GM19468 (cell line): Measurements from ENCODE around the gene SNAPC4.
"Not testable (repeated sequence)": the region's sequence is repeated elsewhere in the genome, so short reads cannot be mapped to it uniquely, and the experiment has no call there.

ENCODE experiments used
- ATAC-seq: cut with Tn5 transposase; IDR thresholded peaks from one replicate; pipeline ENCODE4 v1.9.1; 2021; ENCODE audit warnings: mild to moderate bottlenecking, moderate library complexity, moderate number of reproducible peaks; ENCODE audit not compliant: unreplicated experiment; ENCODE audit errors: extremely low read depth

SNAPC4 gene

GRCh38 chr9:136410500-136411287 is 10.7 kb upstream of the SNAPC4 start, which contains the start of the genes ENTR1 and PMPCA:
Gene ENTR1 (minus strand): TSS chr9:136410614. CDS start chr9:136410397, 217 bp downstream.
Gene PMPCA (plus strand): TSS chr9:136410658. CDS start chr9:136410669, 11 bp downstream.
- ATAC-seq, result no peak

- no peak for ATAC-seq
Observed at GRCh38 chr9:136409557-136410455, 9.8 kb upstream of the SNAPC4 start.

GRCh38 chr9:136407911-136408310 is 7.9 kb upstream of the SNAPC4 start:
- no peak for ATAC-seq

GRCh38 chr9:136407061-136407460 is 7.1 kb upstream of the SNAPC4 start:
- ATAC-seq, result not testable (repeated sequence)

- ATAC-seq, result not testable (repeated sequence)
Observed at GRCh38 chr9:136405904-136406303, 5.9 kb upstream of the SNAPC4 start.

- no peak for ATAC-seq
Observed at GRCh38 chr9:136405481-136405880, 5.5 kb upstream of the SNAPC4 start.

GRCh38 chr9:136404801-136405136 is 4.8 kb upstream of the SNAPC4 start:
- no peak for ATAC-seq

- ATAC-seq, result no peak
Observed at GRCh38 chr9:136403915-136404800, 4.2 kb upstream of the SNAPC4 start.

- ATAC-seq, result no peak
Observed at GRCh38 chr9:136403538-136403914, 3.6 kb upstream of the SNAPC4 start.

GRCh38 chr9:136402067-136402466 is 2.1 kb upstream of the SNAPC4 start:
- no peak for ATAC-seq

GRCh38 chr9:136401173-136401922 is 1.4 kb upstream of the SNAPC4 start:
- no peak for ATAC-seq

- no peak for ATAC-seq
Observed at GRCh38 chr9:136399176-136400037, 563 bp downstream of the SNAPC4 start.

- ATAC-seq, result no peak
Observed at GRCh38 chr9:136398286-136398685, 1.7 kb downstream of the SNAPC4 start.

GRCh38 chr9:136397643-136398042 is 2.3 kb downstream of the SNAPC4 start:
- ATAC-seq, result no peak

- no peak for ATAC-seq
Observed at GRCh38 chr9:136396219-136396515, 3.8 kb downstream of the SNAPC4 start.

GRCh38 chr9:136395345-136396218 is 4.4 kb downstream of the SNAPC4 start:
- ATAC-seq, result no peak

- ATAC-seq, result no peak
Observed at GRCh38 chr9:136395020-136395340, 5.0 kb downstream of the SNAPC4 start.
